PC-3 (cell line): ENCODE results near the gene RPTN.

ENCODE experiments used
- CTCF ChIP-seq: fragments of 300-600 bp; sonication (generic); conservative IDR thresholded peaks from 2 replicates; pipeline ENCODE4 v1.5.1; 2017; ENCODE audit warnings: antibody characterized with exemption, low read depth, mild to moderate bottlenecking, low read length
- EZH2 ChIP-seq: fragments of 300-600 bp; sonication (generic); IDR thresholded peaks from one replicate; pipeline ENCODE4 v1.6.1; 2017; ENCODE audit warnings: antibody characterized with exemption, mild to moderate bottlenecking, low read length; ENCODE audit not compliant: unreplicated experiment
- EZH2phosphoT487 ChIP-seq: fragments of 300-600 bp; sonication (generic); IDR thresholded peaks from 2 replicates; pipeline ENCODE4 v1.6.1; 2018; ENCODE audit warnings: mild to moderate bottlenecking, antibody characterized with exemption, low read length, borderline replicate concordance

- TF ChIP-seq CTCF (no peak), EZH2 (no peak), EZH2phosphoT487 (no peak)
Measured at GRCh38 chr1:152104854-152105253, 54.2 kb downstream of the RPTN start.
